PFSK-1 (cell line): ENCODE measurements around the gene OR4D2.

Experiments
- FOXP2 ChIP-seq: optimal IDR thresholded peaks from 2 replicates; pipeline ENCODE3; 2011; ENCODE audit warnings: borderline replicate concordance, control low read depth, inconsistent platforms; ENCODE audit not compliant: insufficient read depth; ENCODE audit errors: extremely low read length, extremely low read depth
- POLR2AphosphoS5 ChIP-seq: IDR thresholded peaks from 2 replicates; pipeline ENCODE4 v1.6.1; 2012; ENCODE audit warnings: low read depth, mild to moderate bottlenecking, control low read depth, low read length, moderate library complexity
- SIN3A ChIP-seq: IDR thresholded peaks from 2 replicates; pipeline ENCODE4 v1.6.1; 2012; ENCODE audit warnings: mild to moderate bottlenecking, low read length, moderate library complexity, borderline replicate concordance; ENCODE audit not compliant: insufficient read depth
- TAF1 ChIP-seq: IDR thresholded peaks from 2 replicates; pipeline ENCODE4 v1.6.1; 2012; ENCODE audit warnings: low read length, control low read depth, borderline replicate concordance; ENCODE audit not compliant: insufficient read depth
- TF ChIP-seq, protein P1 (sequence below), 2 experiments: IDR thresholded peaks; 2 replicates each; pipeline versions ENCODE4 v1.6.1 to v1.8.0; 2011 to 2012; ENCODE audit warnings: low read depth in 2 of 2, low read length in 2 of 2, control low read depth in 1 of 2, inconsistent platforms in 1 of 2, mild to moderate bottlenecking in 1 of 2, moderate library complexity in 1 of 2; ENCODE audit not compliant: insufficient read depth in 1 of 2

OR4D2 gene

DNA sequence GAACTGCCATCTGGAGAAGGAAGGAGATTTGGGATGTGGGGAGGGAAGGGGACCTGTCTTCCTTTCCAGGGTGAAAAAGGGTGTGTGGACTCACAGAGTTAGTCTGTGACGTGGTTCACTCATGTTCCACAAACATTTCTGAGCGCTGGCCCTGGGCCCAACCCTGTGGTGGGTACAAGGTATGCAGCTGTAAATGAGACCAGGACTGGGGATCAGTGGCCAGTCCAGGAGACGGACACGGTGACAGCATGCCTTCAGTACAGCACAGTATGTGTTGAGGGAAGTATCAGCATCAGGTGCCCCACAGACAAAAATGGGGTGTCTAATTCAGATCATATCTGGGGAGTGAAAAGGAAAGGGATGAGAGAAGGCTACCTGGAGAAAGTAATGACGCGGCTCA lies 20.3 kb downstream of the OR4D2 start:
- TF ChIP-seq SIN3A, result no peak
- TF ChIP-seq, protein P1, sequence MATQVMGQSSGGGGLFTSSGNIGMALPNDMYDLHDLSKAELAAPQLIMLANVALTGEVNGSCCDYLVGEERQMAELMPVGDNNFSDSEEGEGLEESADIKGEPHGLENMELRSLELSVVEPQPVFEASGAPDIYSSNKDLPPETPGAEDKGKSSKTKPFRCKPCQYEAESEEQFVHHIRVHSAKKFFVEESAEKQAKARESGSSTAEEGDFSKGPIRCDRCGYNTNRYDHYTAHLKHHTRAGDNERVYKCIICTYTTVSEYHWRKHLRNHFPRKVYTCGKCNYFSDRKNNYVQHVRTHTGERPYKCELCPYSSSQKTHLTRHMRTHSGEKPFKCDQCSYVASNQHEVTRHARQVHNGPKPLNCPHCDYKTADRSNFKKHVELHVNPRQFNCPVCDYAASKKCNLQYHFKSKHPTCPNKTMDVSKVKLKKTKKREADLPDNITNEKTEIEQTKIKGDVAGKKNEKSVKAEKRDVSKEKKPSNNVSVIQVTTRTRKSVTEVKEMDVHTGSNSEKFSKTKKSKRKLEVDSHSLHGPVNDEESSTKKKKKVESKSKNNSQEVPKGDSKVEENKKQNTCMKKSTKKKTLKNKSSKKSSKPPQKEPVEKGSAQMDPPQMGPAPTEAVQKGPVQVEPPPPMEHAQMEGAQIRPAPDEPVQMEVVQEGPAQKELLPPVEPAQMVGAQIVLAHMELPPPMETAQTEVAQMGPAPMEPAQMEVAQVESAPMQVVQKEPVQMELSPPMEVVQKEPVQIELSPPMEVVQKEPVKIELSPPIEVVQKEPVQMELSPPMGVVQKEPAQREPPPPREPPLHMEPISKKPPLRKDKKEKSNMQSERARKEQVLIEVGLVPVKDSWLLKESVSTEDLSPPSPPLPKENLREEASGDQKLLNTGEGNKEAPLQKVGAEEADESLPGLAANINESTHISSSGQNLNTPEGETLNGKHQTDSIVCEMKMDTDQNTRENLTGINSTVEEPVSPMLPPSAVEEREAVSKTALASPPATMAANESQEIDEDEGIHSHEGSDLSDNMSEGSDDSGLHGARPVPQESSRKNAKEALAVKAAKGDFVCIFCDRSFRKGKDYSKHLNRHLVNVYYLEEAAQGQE (IDR thresholded peaks at IDR 0.05; ENCODE audit: insufficient read depth in 1 of 2, low read depth in 2 of 2, low read length in 2 of 2), result no peak
- no peak for TF ChIP-seq POLR2AphosphoS5

DNA sequence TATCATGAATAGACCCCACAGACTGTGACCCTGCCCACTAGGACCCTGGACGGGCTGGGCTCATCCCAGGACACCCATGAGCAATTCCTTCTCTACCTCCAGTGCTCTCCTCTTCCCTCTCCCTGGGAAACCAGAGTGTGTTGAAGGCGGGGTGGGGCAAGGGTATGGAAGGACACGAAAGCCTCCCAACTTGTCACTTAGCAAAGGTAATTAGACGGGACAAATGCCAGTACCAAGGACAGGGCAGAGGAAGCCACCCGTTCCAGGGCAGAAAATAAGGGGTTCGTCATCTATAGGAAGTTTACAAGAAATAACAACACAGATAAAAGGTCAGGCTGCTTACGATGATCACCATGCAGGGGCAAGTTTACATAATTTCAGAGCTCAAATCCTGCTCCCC lies 20.9 kb downstream of the OR4D2 start:
- TF ChIP-seq POLR2AphosphoS5 (no peak), TAF1 (no peak), FOXP2 (no peak), SIN3A (no peak)
- TF ChIP-seq, protein P1 (IDR thresholded peaks at IDR 0.05; ENCODE audit: insufficient read depth in 1 of 2, low read depth in 2 of 2, low read length in 2 of 2), result peak; percentile 48 to 85; a peak in 2 of 4 replicates

DNA sequence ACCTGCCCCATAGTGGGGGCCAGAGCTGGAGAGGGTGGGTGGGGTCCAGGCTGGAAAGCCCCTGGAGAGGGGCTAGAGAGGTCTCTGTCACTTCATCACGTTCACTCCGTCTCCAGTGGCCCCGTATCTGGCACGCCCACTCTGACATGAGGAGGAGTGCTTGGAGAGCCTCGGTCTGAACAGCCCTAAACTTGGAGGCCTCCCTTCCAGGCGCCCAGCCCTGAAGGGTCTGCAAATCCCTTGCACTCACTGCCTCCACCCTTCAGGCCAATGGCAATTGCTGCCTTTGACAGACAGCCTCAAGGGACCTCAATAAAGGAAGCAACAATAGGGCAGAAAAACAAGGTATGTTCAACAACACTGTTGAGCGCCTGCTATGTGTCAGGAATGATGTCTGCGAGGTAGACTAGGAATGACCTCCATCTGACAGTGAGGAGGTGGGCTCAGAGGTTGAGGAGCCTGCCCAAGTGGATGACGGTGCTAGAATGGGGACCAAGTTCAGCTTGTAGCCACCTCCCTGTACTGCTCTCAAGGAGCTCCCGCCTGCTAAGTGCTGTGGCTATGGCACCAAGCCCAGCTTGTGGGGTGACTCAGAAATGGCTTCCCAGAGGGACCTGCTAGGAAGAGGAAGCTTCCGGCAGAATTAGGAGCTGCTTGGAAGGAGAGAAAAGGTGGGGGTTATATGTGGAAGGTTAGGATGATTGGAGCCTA lies 22.8 kb downstream of the OR4D2 start:
- TF ChIP-seq POLR2AphosphoS5 (no peak), FOXP2 (no peak), TAF1 (no peak), SIN3A (no peak)
- TF ChIP-seq, protein P1 (IDR thresholded peaks at IDR 0.05; ENCODE audit: insufficient read depth in 1 of 2, low read depth in 2 of 2, low read length in 2 of 2), result no peak

DNA sequence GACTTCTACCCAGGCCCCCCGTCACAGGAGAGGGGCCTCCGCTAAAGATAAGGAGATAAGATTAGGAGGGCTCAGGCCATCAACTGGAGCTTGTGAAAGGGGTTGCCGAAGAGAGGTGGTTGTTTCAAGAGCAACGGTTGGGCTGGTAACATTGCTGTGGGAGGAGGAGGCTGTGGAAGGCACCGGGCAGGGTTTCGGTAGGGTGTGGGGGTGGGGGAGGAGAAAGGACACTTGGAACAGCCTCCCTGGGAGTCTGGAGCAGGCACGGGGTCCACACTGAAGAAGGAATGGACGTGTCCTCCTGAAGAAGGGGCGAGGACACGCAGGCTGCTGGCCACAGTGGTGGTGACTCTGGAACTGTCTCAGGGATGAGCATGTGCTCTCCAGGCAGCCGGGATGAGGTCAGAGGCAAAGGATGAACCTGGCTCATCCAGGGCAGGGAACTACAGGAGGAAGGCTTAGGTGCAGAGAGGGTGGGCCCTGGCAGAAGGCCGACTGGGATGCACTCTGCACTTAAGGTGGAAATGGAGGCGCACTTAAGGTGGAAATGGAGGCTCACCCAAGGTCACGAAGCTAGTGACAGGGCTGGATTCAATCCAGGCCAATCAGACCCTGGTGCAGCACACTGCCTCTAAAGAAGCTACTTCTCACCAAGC lies 24.6 kb downstream of the OR4D2 start:
- TF ChIP-seq FOXP2 (no peak), POLR2AphosphoS5 (no peak), SIN3A (no peak), TAF1 (no peak)
- TF ChIP-seq, protein P1 (IDR thresholded peaks at IDR 0.05; ENCODE audit: insufficient read depth in 1 of 2, low read depth in 2 of 2, low read length in 2 of 2), result no peak

DNA sequence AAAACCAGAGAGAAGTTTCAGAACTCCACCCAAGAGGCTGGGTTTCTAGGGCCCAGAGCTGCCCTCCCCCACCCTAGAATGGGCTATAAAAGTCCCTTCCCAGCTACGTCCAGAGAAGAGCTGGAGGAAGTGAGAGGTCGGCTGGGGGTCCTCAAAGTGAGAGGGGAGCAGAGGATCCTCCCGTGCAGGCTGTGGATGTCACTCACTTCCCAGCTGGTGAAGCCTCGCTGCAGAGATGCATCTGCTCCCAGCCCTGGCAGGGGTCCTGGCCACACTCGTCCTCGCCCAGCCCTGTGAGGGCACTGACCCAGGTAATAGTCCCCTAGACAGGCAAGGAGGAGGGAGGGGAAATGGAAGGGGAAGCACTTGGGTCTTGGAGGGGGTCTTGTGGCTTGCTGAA lies 25.8 kb downstream of the OR4D2 start, which contains the start of gene EPX:
TSS of gene EPX (plus strand) at position 115 of the 400 bp plus-strand sequence. CDS start at position 236, 121 bp downstream.
- TF ChIP-seq FOXP2 (no peak), POLR2AphosphoS5 (no peak), TAF1 (no peak)
- TF ChIP-seq, protein P1 (IDR thresholded peaks at IDR 0.05; ENCODE audit: insufficient read depth in 1 of 2, low read depth in 2 of 2, low read length in 2 of 2), result no peak
